DND-41 (cell line): ENCODE measurements around the gene SLC34A3.
A peak's percentile ranks its signal among the peaks of the same experiment; 100 is the strongest.
"Not testable (repeated sequence)": the region's sequence is repeated elsewhere in the genome, so short reads cannot be mapped to it uniquely, and the experiment has no call there.

Experiments used
- ATAC-seq: fragments of 200-7000 bp; cut with Tn5 transposase; 3 replicates; pipeline ENCODE4 v1.9.1; 2021; ENCODE audit warnings: low read depth; ENCODE audit not compliant: insufficient read depth
- DNase-seq: peaks from one replicate; pipeline ENCODE4 v3.0.0-alpha.2; 2020
- H2AFZ ChIP-seq: 2 replicates; pipeline ENCODE4 v1.6.0; 2012; ENCODE audit warnings: low read depth, low read length
- H3K27ac ChIP-seq: 2 replicates; pipeline ENCODE4 v1.5.1; 2012; ENCODE audit warnings: low read length, inconsistent platforms
- H3K27me3 ChIP-seq: fragments of 200-600 bp; sonication (generic); 2 replicates; pipeline ENCODE4 v1.6.0; 2012; ENCODE audit warnings: low read length, mild to moderate bottlenecking, inconsistent platforms; ENCODE audit not compliant: insufficient read depth, poor library complexity
- H3K36me3 ChIP-seq: 2 replicates; pipeline ENCODE4 v1.5.1; 2012; ENCODE audit warnings: low read length, inconsistent platforms; ENCODE audit not compliant: insufficient read depth
- H3K4me1 ChIP-seq: 2 replicates; pipeline ENCODE4 v1.5.1; 2012; ENCODE audit warnings: mild to moderate bottlenecking, low read length; ENCODE audit not compliant: insufficient read depth
- H3K4me2 ChIP-seq: 2 replicates; pipeline ENCODE4 v1.6.0; 2012; ENCODE audit warnings: mild to moderate bottlenecking, moderate library complexity, low read length, inconsistent platforms; ENCODE audit not compliant: insufficient read depth
- H3K4me3 ChIP-seq, 2 experiments: fragments of 200-600 bp in 1 of 2; shearing (Covaris generic) in 1 of 2; 2 replicates each; pipeline ENCODE4 v1.5.1; 2012 to 2016; ENCODE audit warnings: inconsistent platforms in 2 of 2, low read length in 2 of 2, mild to moderate bottlenecking in 2 of 2, low read depth in 1 of 2, moderate library complexity in 1 of 2
- H3K79me2 ChIP-seq: 2 replicates; pipeline ENCODE4 v1.6.0; 2012; ENCODE audit warnings: low read length, inconsistent platforms; ENCODE audit not compliant: insufficient read depth
- H3K9ac ChIP-seq: 2 replicates; pipeline ENCODE4 v1.6.0; 2012; ENCODE audit warnings: low read depth, mild to moderate bottlenecking, inconsistent platforms, low read length, moderate library complexity
- H3K9me3 ChIP-seq: 2 replicates; pipeline ENCODE4 v1.5.1; 2012; ENCODE audit warnings: low read length, moderate library complexity, mild to moderate bottlenecking, inconsistent platforms; ENCODE audit not compliant: insufficient read depth, severe bottlenecking
- H4K20me1 ChIP-seq: 2 replicates; pipeline ENCODE4 v1.6.0; 2012; ENCODE audit warnings: low read length; ENCODE audit not compliant: insufficient read depth
- EZH2 ChIP-seq: IDR thresholded peaks from 3 replicates; pipeline ENCODE4 v1.6.1; 2012; ENCODE audit warnings: borderline replicate concordance, low read depth, mild to moderate bottlenecking, moderate library complexity, low read length, inconsistent platforms; ENCODE audit not compliant: severe bottlenecking
- TF ChIP-seq, protein P1 (sequence below): IDR thresholded peaks from 2 replicates; pipeline ENCODE4 v1.5.1; 2012; ENCODE audit warnings: borderline replicate concordance, low read length, moderate library complexity, mild to moderate bottlenecking; ENCODE audit not compliant: poor library complexity, severe bottlenecking; ENCODE audit errors: extremely low read depth

SLC34A3 gene

DNA sequence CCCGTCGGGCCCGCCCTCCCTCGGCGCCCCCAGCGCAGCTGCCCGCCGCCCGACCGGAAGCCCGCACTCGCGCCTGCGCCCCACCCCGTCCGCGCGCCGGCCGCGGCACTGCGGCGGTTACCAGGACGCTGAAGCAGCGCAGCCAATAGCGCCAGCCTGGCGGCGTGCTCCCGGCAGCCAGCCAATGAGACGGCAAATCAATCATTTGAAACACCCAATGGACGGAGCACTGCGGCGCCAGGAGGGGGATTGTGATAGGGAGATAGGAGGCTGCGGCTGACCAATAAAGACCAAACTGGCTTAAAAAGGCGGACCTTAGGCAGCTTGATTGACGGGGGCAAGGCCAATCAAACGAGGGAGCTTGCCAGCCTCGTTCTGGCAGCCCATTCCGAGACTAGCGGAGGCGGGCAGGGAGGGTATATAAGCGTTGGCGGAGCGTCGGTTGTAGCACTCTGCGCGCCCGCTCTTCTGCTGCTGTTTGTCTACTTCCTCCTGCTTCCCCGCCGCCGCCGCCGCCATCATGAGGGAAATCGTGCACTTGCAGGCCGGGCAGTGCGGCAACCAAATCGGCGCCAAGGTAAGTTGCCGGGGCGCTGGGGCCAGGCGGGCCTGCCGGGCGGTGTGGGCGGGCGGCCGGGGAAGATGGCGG is 10.3 kb downstream of the SLC34A3 start, which contains the start of gene TUBB4B:
TUBB4B (plus strand) TSS at position 447 of the 649 bp plus-strand sequence; CDS start at position 521, 74 bp downstream.
- Histone ChIP-seq H3K27me3 (no peaks in the 10 kb centered on the region), H2AFZ (peak within 1 kb of the TSS; percentile 68), H4K20me1 (peaks cover 49% of the 10 kb centered on the region), H3K79me2 (peaks cover 25% of the 10 kb centered on the region), H3K4me3 (peak within 1 kb of the TSS; percentile 77 to 91), H3K9ac (peak within 1 kb of the TSS; percentile 89), H3K4me1 (peaks cover 54% of the 10 kb centered on the region), H3K36me3 (peaks cover 25% of the 10 kb centered on the region), H3K9me3 (no peaks in the 10 kb centered on the region), H3K4me2 (peak within 1 kb of the TSS; percentile 91), H3K27ac (peak within 1 kb of the TSS; percentile 89)
- TF ChIP-seq, protein P1, sequence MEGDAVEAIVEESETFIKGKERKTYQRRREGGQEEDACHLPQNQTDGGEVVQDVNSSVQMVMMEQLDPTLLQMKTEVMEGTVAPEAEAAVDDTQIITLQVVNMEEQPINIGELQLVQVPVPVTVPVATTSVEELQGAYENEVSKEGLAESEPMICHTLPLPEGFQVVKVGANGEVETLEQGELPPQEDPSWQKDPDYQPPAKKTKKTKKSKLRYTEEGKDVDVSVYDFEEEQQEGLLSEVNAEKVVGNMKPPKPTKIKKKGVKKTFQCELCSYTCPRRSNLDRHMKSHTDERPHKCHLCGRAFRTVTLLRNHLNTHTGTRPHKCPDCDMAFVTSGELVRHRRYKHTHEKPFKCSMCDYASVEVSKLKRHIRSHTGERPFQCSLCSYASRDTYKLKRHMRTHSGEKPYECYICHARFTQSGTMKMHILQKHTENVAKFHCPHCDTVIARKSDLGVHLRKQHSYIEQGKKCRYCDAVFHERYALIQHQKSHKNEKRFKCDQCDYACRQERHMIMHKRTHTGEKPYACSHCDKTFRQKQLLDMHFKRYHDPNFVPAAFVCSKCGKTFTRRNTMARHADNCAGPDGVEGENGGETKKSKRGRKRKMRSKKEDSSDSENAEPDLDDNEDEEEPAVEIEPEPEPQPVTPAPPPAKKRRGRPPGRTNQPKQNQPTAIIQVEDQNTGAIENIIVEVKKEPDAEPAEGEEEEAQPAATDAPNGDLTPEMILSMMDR, result no peak
- TF ChIP-seq EZH2, result no peak
- DNase-seq (peak; percentile 99), ATAC-seq (peak; percentile 81)

DNA sequence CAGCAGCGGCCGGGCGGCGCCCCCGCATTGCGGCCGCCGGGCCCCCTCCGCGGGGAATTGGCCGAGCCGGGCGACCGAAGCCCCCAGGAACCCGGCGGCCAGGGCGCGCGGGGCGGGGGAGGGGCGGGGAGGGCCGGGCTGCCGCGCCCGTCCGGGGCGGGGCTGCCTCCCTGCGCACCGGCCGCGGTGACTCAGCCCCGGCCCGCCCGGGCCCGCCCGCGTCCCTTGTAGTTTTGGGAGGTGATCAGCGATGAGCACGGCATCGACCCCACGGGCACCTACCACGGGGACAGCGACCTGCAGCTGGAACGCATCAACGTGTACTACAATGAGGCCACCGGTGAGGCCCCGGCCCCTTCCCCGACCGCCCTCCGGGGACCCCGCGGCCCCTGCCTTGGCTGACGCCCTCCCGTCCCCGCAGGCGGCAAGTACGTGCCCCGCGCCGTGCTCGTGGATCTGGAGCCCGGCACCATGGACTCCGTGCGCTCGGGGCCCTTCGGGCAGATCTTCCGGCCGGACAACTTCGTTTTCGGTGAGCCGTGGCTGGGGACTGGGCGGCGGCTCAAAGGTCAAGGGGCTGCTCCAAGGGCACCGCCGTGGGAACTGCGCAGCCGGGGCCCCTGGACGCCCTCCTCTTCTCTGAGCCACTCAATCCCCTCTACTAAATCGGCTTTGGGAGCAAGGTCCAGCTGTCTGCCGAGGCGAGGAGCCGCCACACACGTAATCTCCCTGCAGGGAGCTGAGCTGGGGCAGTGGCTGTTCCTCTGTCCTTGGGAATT is 11.0 kb downstream of the SLC34A3 start:
- Histone ChIP-seq H3K4me3 (peak overlapping the region; percentile 76 to 91), H3K4me2 (peak overlapping the region; percentile 90), H3K27ac (peak overlapping the region; percentile 80), H4K20me1 (peaks cover 48% of the 10 kb centered on the region), H3K79me2 (peaks cover 25% of the 10 kb centered on the region), H3K36me3 (peaks cover 25% of the 10 kb centered on the region), H3K9me3 (no peaks in the 10 kb centered on the region), H3K27me3 (no peaks in the 10 kb centered on the region), H3K4me1 (peaks cover 47% of the 10 kb centered on the region), H3K9ac (peak overlapping the region; percentile 81), H2AFZ (no peak overlapping the region)
- DNase-seq, result peak; percentile 50
- ATAC-seq, result no peak
- TF ChIP-seq EZH2, result no peak
- TF ChIP-seq, protein P1, result no peak

DNA sequence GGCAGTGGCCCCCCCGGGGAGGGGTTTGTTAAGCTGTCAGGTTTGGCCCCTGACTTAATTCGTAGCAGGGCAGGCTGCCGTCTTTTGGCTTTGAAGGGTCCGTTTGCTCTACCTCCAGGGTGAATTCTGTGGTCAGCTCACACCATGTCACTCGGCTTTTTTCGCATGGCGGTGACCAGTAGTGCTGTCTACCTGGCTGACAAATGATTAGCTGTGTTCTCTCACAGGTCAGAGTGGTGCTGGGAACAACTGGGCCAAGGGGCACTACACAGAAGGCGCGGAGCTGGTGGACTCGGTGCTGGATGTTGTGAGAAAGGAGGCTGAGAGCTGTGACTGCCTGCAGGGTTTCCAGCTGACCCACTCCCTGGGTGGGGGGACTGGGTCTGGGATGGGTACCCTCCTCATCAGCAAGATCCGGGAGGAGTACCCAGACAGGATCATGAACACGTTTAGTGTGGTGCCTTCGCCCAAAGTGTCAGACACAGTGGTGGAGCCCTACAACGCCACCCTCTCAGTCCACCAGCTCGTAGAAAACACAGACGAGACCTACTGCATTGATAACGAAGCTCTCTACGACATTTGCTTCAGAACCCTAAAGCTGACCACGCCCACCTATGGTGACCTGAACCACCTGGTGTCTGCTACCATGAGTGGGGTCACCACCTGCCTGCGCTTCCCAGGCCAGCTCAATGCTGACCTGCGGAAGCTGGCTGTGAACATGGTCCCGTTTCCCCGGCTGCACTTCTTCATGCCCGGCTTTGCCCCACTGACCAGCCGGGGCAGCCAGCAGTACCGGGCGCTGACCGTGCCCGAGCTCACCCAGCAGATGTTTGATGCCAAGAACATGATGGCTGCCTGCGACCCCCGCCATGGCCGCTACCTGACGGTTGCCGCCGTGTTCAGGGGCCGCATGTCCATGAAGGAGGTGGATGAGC is 11.8 kb downstream of the SLC34A3 start:
- Histone ChIP-seq H3K9me3 (no peaks in the 10 kb centered on the region), H4K20me1 (peaks cover 45% of the 10 kb centered on the region), H2AFZ (no peak overlapping the region), H3K79me2 (peaks cover 25% of the 10 kb centered on the region), H3K4me3 (peak overlapping the region; percentile 76 to 91; a peak in 3 of 4 replicates), H3K27ac (peak overlapping the region; percentile 60), H3K27me3 (no peaks in the 10 kb centered on the region), H3K9ac (peak overlapping the region; percentile 81), H3K4me2 (peak overlapping the region; percentile 90), H3K4me1 (peaks cover 40% of the 10 kb centered on the region), H3K36me3 (peaks cover 25% of the 10 kb centered on the region)
- DNase-seq (no peak), ATAC-seq (no peak)
- no peak for TF ChIP-seq EZH2
- TF ChIP-seq, protein P1, result no peak

DNA sequence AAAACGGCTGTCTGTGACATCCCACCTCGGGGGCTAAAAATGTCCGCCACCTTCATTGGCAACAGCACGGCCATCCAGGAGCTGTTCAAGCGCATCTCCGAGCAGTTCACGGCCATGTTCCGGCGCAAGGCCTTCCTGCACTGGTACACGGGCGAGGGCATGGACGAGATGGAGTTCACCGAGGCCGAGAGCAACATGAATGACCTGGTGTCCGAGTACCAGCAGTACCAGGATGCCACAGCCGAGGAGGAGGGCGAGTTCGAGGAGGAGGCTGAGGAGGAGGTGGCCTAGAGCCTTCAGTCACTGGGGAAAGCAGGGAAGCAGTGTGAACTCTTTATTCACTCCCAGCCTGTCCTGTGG is 12.5 kb downstream of the SLC34A3 start:
- Histone ChIP-seq H3K36me3 (peaks cover 25% of the 10 kb centered on the region), H3K4me1 (peaks cover 40% of the 10 kb centered on the region), H3K4me2 (peak overlapping the region; percentile 90; the same call in 1 of the 2 replicates), H4K20me1 (peaks cover 41% of the 10 kb centered on the region), H3K4me3 (peak overlapping the region in 1 of 2 experiments; percentile 39; a peak in 1 of 4 replicates), H3K79me2 (peaks cover 25% of the 10 kb centered on the region)
- ATAC-seq, H3K9ac ChIP-seq, H3K9me3 ChIP-seq, H2AFZ ChIP-seq, H3K27me3 ChIP-seq, DNase-seq, H3K27ac ChIP-seq: not testable (repeated sequence)
